AG04449 (cell line): ENCODE measurements around the gene GCGR.

ENCODE experiments used
- CTCF ChIA-PET: fragments of 350-600 bp; formaldehyde crosslinking; extraction: SDS; loops from one replicate; lab custom pipeline; 2021; ENCODE audit warnings: antibody characterized with exemption; lab: Yijun Ruan, JAX
- POLR2A ChIA-PET: fragments of 400-600, 350-600 bp; formaldehyde crosslinking; extraction: SDS; loops from one replicate; lab custom pipeline; 2020; ENCODE audit warnings: antibody characterized with exemption, inconsistent platforms; lab: Yijun Ruan, JAX
- DNase-seq: peaks from one replicate; pipeline ENCODE4 v3.0.0-alpha.2; 2010; ENCODE audit warnings: low read depth, low spot score
- H3K4me3 ChIP-seq: 2 replicates; pipeline ENCODE4 v1.5.1; 2011; ENCODE audit warnings: low read depth, mild to moderate bottlenecking, control low read depth, low read length
- TF ChIP-seq, protein P1 (sequence below): IDR thresholded peaks from one replicate; pipeline ENCODE4 v1.5.1; 2011; ENCODE audit warnings: mild to moderate bottlenecking, moderate library complexity, low read length, control low read depth, inconsistent platforms; ENCODE audit not compliant: insufficient read depth; ENCODE audit errors: missing control alignments

Gene GCGR

DNA sequence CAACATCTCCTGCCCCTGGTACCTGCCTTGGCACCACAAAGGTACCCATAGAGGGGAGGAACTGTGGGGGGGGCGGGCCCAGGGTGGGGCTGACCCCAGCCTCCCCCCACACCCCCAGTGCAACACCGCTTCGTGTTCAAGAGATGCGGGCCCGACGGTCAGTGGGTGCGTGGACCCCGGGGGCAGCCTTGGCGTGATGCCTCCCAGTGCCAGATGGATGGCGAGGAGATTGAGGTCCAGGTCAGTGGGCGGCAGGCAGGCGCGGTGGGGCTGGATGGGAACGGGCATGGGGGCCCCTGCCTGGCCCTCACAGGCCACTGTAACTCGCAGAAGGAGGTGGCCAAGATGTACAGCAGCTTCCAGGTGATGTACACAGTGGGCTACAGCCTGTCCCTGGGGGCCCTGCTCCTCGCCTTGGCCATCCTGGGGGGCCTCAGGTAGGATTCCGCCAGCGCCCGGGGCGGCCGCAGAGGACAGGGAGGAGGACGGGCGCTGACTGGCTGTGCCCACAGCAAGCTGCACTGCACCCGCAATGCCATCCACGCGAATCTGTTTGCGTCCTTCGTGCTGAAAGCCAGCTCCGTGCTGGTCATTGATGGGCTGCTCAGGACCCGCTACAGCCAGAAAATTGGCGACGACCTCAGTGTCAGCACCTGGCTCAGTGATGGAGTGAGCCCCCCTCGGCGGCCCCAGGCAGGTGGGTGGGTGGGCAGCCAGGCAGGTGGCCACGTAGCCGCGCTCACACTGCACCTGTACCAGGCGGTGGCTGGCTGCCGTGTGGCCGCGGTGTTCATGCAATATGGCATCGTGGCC is 7.1 kb downstream of the GCGR start:
- TF ChIP-seq, protein P1, sequence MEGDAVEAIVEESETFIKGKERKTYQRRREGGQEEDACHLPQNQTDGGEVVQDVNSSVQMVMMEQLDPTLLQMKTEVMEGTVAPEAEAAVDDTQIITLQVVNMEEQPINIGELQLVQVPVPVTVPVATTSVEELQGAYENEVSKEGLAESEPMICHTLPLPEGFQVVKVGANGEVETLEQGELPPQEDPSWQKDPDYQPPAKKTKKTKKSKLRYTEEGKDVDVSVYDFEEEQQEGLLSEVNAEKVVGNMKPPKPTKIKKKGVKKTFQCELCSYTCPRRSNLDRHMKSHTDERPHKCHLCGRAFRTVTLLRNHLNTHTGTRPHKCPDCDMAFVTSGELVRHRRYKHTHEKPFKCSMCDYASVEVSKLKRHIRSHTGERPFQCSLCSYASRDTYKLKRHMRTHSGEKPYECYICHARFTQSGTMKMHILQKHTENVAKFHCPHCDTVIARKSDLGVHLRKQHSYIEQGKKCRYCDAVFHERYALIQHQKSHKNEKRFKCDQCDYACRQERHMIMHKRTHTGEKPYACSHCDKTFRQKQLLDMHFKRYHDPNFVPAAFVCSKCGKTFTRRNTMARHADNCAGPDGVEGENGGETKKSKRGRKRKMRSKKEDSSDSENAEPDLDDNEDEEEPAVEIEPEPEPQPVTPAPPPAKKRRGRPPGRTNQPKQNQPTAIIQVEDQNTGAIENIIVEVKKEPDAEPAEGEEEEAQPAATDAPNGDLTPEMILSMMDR: no peak
- ChIA-PET POLR2A (no interaction called here), CTCF (no interaction called here)
- no peak overlapping the region for H3K4me3 ChIP-seq
- no peak for DNase-seq

DNA sequence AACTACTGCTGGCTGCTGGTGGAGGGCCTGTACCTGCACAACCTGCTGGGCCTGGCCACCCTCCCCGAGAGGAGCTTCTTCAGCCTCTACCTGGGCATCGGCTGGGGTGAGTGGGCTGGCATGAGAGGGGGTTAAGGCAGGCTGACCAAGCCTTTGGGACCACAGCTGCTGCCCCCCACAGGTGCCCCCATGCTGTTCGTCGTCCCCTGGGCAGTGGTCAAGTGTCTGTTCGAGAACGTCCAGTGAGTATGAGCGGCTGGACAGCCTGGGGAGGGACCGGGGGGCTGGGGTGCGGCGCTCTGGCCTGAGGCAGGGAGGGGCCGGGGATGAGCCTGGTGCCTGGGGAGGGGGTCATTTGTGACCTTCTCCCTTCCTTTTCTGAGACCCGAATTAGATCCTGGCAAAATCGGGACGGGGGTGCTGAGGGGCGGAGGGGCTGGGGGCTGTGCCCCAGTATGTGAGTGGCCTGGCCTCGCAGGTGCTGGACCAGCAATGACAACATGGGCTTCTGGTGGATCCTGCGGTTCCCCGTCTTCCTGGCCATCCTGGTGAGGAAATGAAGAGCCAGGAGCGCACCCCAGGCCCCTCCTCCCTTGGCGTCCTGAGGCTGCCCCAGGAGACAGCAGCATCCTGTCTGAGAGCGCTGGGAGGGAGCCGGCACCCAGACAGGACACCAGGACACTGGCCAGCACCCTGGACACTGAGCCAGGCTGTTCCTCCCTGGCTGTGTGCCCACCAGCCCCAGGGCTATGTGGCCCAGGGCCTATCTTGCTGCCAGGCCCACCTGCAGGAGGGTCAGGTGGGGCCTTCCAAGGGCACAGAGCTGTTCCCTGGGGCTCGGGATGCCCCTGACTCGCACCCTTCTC is 8.0 kb downstream of the GCGR start:
- H3K4me3 ChIP-seq: no peak overlapping the region
- TF ChIP-seq, protein P1: no peak
- no peak for DNase-seq
- ChIA-PET POLR2A (no interaction called here), CTCF (no interaction called here)

DNA sequence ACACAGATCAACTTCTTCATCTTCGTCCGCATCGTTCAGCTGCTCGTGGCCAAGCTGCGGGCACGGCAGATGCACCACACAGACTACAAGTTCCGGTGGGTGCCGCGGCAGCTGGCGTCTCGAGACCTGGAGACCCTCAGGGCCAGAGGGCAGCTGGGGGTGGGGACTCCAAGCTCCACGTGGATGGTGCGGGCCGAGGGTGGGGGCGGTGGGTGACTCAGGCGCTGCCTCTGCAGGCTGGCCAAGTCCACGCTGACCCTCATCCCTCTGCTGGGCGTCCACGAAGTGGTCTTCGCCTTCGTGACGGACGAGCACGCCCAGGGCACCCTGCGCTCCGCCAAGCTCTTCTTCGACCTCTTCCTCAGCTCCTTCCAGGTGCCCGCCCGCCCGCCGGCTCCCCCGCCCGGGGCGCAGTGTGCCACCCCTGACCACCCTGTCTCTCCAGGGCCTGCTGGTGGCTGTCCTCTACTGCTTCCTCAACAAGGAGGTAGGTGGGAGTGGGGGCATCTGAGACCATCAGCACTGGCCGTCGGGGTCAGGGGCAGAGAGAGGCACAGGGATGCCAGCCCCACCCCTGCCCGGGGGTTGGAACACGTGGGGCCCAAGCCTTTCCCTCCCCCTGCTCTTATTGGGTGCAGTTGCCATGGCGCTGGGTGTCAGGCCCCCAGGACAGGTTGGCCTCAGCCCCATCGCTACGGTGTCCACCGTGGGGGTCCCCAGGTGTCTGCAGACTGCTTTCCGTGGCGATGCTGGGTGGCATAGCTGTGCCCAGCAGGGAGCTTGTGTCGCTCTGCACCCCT is 8.8 kb downstream of the GCGR start:
- H3K4me3 ChIP-seq: no peak overlapping the region
- ChIA-PET CTCF (no interaction called here), POLR2A (no interaction called here)
- no peak for DNase-seq
- TF ChIP-seq, protein P1: no peak

DNA sequence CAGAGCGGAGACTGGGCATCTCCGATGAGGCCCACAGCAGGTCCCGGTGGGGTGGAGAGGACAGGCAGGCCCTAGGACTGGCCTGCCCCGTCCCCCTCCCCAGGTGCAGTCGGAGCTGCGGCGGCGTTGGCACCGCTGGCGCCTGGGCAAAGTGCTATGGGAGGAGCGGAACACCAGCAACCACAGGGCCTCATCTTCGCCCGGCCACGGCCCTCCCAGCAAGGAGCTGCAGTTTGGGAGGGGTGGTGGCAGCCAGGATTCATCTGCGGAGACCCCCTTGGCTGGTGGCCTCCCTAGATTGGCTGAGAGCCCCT is 9.4 kb downstream of the GCGR start:
- ChIA-PET CTCF (no interaction called here), POLR2A (no interaction called here)
- TF ChIP-seq, protein P1: no peak
- no peak overlapping the region for H3K4me3 ChIP-seq
- no peak for DNase-seq

GRCh38 chr17:81813861-81814683 is 10.1 kb downstream of the GCGR start:
- CTCF ChIA-PET: no interaction called here
- no peak overlapping the region for H3K4me3 ChIP-seq
- TF ChIP-seq, protein P1: no peak
- no peak for DNase-seq
- POLR2A ChIA-PET: no interaction called here
